22Rv1 (cell line): Measurements from ENCODE around the gene SYTL3.

ENCODE experiments used
- ZFX ChIP-seq: fragments of 450-650 bp; IDR thresholded peaks from 2 replicates; pipeline ENCODE4 v1.6.1; 2017; ENCODE audit warnings: antibody characterized with exemption, borderline replicate concordance
- TF ChIP-seq, protein P1 (sequence below): fragments of 450-650 bp; IDR thresholded peaks from 2 replicates; pipeline ENCODE4 v1.5.1; 2017; ENCODE audit warnings: mild to moderate bottlenecking

DNA sequence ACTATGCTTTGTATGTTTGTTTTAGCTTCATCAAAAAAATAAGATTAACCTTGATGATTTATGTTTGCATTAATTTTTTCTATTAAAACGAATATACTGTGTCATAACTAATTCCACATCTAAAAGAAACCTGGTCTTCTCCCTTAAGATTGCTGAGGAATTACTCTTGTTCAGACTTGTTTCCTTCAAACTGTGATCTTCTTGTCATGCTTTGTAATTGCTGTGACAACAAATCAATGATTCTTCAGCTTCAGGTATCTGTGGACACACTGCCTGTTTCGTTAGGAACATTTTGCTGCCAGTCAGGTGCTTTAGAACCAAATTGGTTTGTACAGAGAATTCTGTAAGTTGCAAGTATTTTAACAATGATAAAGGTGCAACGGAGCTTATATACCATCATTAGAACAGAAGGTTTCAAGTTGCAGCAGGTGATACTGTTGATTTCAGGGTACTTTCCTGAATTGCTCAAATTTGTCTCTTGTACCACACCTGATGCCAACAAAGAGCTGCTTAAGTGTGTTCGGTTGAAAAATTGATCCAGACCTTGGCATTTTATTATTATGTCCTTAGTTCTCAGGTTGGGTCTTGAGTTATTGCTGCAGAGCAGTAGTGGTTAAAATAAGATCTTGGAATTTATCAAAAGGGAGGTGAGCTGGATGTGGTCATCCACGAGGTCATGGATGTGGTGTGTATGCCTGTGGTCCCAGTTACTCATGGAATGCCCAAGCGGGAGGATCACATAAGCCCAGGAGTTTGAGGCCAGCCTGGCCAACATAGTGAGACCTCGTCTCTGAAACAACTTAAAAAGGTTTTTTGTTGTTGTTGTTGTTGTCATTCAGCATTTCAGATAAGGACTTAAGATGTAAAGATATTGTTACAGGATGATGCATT lies 19.5 kb downstream of the SYTL3 start:
- TF ChIP-seq, protein P1, sequence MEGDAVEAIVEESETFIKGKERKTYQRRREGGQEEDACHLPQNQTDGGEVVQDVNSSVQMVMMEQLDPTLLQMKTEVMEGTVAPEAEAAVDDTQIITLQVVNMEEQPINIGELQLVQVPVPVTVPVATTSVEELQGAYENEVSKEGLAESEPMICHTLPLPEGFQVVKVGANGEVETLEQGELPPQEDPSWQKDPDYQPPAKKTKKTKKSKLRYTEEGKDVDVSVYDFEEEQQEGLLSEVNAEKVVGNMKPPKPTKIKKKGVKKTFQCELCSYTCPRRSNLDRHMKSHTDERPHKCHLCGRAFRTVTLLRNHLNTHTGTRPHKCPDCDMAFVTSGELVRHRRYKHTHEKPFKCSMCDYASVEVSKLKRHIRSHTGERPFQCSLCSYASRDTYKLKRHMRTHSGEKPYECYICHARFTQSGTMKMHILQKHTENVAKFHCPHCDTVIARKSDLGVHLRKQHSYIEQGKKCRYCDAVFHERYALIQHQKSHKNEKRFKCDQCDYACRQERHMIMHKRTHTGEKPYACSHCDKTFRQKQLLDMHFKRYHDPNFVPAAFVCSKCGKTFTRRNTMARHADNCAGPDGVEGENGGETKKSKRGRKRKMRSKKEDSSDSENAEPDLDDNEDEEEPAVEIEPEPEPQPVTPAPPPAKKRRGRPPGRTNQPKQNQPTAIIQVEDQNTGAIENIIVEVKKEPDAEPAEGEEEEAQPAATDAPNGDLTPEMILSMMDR = no peak
- TF ChIP-seq ZFX = no peak
